Measurements from ENCODE around the gene IL1RAPL2.

The IL1RAPL2 gene

DNA sequence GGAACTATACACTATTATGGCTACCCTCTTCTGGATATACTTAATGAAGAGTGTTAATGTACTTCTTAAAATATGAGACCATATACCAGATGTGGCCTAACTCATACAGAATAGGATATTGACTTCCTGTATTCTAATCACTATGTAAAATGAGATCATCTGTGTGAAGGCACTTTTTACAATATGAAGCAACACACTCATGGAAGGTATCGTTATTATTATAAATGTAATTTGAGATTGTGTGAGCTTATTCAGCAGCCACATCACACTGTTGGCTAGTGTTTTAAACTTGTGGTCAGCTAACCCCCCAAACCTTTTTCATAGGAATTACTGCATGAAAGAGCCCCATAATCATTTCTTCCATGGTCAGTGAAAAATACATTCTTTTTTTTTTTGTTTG, 936.3 kb downstream of the IL1RAPL2 start:
- Histone ChIP-seq H3K9me3 (ENCODE audit: low read length) (no peaks in the 10 kb centered on the region), H3K4me1 (ENCODE audit: insufficient read depth, low read length) (no peaks in the 10 kb centered on the region), H3K27me3 (ENCODE audit: insufficient read depth, low read length) (no peaks in the 10 kb centered on the region), H3K36me3 (ENCODE audit: insufficient read depth, low read length) (no peaks in the 10 kb centered on the region), H3K4me3 (ENCODE audit: low read length) (no peak overlapping the region), H2AFZ (ENCODE audit: low read depth, low read length) (no peak overlapping the region)

GRCh38 chrX:105515561-105515960, 949.6 kb downstream of the IL1RAPL2 start:
- Histone ChIP-seq H3K36me3 (ENCODE audit: insufficient read depth, low read length) (no peaks in the 10 kb centered on the region), H3K9me3 (ENCODE audit: low read length) (no peaks in the 10 kb centered on the region), H3K27me3 (ENCODE audit: insufficient read depth, low read length) (no peaks in the 10 kb centered on the region), H2AFZ (ENCODE audit: low read depth, low read length) (no peak overlapping the region), H3K4me1 (ENCODE audit: insufficient read depth, low read length) (no peaks in the 10 kb centered on the region), H3K4me3 (ENCODE audit: low read length) (no peak overlapping the region)

DNA sequence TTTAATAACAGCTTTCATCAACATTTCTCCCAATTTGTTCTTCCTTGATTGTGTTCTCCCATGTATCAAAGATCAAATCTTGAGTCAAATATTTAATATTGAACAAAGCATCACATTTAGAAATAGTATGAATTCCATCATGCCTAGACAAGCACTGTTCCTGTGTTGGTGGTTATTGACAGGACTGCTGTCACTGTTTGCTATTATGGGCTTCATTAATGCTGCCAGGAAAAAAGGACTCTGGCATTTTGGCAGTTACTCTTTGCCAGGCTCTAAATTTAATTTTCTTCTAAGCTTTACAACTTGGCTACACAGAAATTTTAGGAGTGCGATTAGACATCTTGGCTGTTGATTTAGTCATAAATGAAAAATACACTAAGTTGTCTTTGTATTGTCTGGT, 960.4 kb downstream of the IL1RAPL2 start:
- no peak overlapping the region for H2AFZ ChIP-seq (ENCODE audit: low read depth, low read length)
- no peak overlapping the region for H3K4me3 ChIP-seq (ENCODE audit: low read length)
- peaks cover 2% of the 10 kb centered on the region for H3K27me3 ChIP-seq (ENCODE audit: insufficient read depth, low read length)
- no peaks in the 10 kb centered on the region for H3K4me1 ChIP-seq (ENCODE audit: insufficient read depth, low read length)
- no peaks in the 10 kb centered on the region for H3K9me3 ChIP-seq (ENCODE audit: low read length)
- H3K36me3 ChIP-seq (ENCODE audit: insufficient read depth, low read length), result no peaks in the 10 kb centered on the region

DNA sequence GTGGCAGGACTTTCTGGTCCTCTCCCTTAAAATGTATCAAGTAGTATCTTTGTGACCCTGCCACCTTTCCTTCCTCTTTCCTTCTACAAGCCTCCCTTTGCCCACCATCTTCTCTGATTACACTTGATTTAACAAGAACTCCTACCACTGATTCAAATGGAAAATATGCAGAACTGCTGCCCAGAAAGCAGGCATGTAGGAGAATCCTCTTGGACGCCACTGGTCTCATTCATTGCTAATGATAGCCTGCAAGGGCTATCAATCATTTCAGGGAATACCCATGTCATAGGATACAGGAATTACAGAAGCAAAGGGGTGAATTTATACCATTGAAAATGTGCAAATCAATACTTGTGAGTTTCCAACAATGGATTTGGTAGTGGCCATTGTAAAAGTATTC, 961.8 kb downstream of the IL1RAPL2 start:
- no peaks in the 10 kb centered on the region for H3K36me3 ChIP-seq (ENCODE audit: insufficient read depth, low read length)
- H3K9me3 ChIP-seq (ENCODE audit: low read length), result no peaks in the 10 kb centered on the region
- no peak overlapping the region for H3K4me3 ChIP-seq (ENCODE audit: low read length)
- no peaks in the 10 kb centered on the region for H3K4me1 ChIP-seq (ENCODE audit: insufficient read depth, low read length)
- H3K27me3 ChIP-seq (ENCODE audit: insufficient read depth, low read length), result peaks cover 2% of the 10 kb centered on the region
- no peak overlapping the region for H2AFZ ChIP-seq (ENCODE audit: low read depth, low read length)

DNA sequence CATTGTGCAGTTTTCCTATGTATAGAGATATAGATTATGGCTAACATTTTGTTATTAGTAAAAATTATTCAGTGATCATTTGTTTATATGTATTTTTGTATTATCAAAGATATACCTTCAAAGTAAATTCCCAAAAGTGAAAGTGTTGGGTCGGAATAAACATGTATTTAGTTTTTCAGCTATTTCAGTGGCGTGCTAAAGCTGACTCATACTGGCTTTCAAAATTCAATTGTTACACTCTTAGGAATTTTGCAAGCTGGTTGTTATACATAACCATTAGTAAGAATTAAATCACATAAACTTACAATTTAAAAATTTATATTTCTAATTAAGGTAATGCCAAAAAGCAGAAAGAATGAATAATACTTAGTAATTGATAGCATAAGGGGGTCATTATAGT, 968.0 kb downstream of the IL1RAPL2 start:
- Histone ChIP-seq H3K36me3 (ENCODE audit: insufficient read depth, low read length) (no peaks in the 10 kb centered on the region), H3K27me3 (ENCODE audit: insufficient read depth, low read length) (no peaks in the 10 kb centered on the region), H3K4me3 (ENCODE audit: low read length) (no peak overlapping the region), H3K9me3 (ENCODE audit: low read length) (no peaks in the 10 kb centered on the region), H2AFZ (ENCODE audit: low read depth, low read length) (no peak overlapping the region), H3K4me1 (ENCODE audit: insufficient read depth, low read length) (no peaks in the 10 kb centered on the region)

DNA sequence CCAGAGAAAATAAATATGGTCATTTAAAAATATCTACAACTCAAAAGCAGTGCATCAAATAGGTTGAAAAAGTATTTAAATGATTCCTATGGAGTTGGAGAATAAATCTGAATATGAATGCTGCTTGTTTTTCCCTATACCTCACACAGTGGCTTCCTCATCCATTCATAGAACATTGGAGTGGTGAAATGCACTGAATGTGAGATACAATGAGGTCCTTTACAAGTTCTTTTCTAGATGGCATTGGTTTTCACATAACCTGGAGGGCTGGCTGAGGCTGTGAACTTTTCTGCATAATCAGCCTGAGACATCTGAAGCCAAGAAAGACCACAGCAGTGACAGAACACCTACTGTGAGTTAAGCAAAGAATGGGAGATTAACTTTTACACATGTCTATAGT, 977.3 kb downstream of the IL1RAPL2 start:
- H2AFZ ChIP-seq (ENCODE audit: low read depth, low read length), result no peak overlapping the region
- H3K4me1 ChIP-seq (ENCODE audit: insufficient read depth, low read length), result no peaks in the 10 kb centered on the region
- no peaks in the 10 kb centered on the region for H3K9me3 ChIP-seq (ENCODE audit: low read length)
- no peaks in the 10 kb centered on the region for H3K27me3 ChIP-seq (ENCODE audit: insufficient read depth, low read length)
- no peaks in the 10 kb centered on the region for H3K36me3 ChIP-seq (ENCODE audit: insufficient read depth, low read length)
- H3K4me3 ChIP-seq (ENCODE audit: low read length), result no peak overlapping the region

DNA sequence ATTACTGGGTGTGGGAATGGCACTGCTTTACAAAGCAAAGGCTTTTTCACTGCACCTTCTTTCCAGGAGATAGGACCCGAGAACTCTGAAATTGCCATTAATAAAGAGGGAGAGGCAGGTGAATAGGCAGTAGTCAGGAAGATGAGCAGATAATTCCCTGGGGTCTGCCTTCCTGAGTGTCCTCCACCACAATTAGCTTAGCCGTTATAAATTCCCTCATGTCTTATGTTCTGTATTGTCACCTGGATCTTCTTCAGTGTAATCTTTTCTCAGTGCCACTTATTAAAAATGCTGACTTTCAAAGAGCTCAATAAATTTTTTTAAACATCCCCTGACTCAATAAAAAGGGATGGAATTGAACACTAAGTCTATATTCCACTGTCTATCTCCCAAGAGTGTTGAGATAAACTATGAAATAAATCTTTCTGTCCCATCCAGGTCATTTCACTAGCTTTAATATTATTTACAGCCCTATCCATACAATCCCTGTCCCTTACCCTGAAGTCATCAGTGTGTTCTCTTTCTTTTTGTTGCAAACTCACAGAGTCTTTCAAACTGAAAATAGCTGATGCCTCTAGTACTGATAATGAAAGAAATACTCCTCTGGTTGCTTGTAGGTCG, 984.2 kb downstream of the IL1RAPL2 start:
- Histone ChIP-seq H3K4me1 (ENCODE audit: insufficient read depth, low read length) (no peaks in the 10 kb centered on the region), H3K36me3 (ENCODE audit: insufficient read depth, low read length) (no peaks in the 10 kb centered on the region), H3K4me3 (ENCODE audit: low read length) (no peak overlapping the region), H3K9me3 (ENCODE audit: low read length) (no peaks in the 10 kb centered on the region), H3K27me3 (ENCODE audit: insufficient read depth, low read length) (no peaks in the 10 kb centered on the region), H2AFZ (ENCODE audit: low read depth, low read length) (no peak overlapping the region)

DNA sequence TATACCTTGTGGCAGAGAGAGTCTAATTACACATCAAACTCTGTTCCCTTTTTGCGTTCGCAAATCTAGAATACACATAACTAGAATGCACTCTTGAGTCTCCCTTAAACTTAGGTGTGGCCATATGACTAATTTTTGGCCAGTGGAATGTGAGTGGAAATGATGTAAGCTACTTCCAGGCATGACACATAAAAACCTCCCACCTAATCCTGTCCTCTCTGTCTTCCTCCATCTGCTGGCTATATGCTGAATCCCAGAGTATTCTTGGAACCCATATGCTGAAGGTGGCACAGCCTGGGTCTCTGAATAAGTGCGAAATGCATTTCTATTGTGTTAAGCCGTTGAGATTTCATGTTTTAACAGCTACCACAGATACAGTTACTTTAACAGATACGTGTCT, 986.4 kb downstream of the IL1RAPL2 start:
- H3K4me1 ChIP-seq (ENCODE audit: insufficient read depth, low read length), result no peaks in the 10 kb centered on the region
- no peak overlapping the region for H2AFZ ChIP-seq (ENCODE audit: low read depth, low read length)
- no peak overlapping the region for H3K4me3 ChIP-seq (ENCODE audit: low read length)
- no peaks in the 10 kb centered on the region for H3K9me3 ChIP-seq (ENCODE audit: low read length)
- H3K36me3 ChIP-seq (ENCODE audit: insufficient read depth, low read length), result no peaks in the 10 kb centered on the region
- no peaks in the 10 kb centered on the region for H3K27me3 ChIP-seq (ENCODE audit: insufficient read depth, low read length)

GRCh38 chrX:105553118-105553517, 987.1 kb downstream of the IL1RAPL2 start:
- Histone ChIP-seq H3K36me3 (ENCODE audit: insufficient read depth, low read length) (no peaks in the 10 kb centered on the region), H3K4me1 (ENCODE audit: insufficient read depth, low read length) (no peaks in the 10 kb centered on the region), H3K27me3 (ENCODE audit: insufficient read depth, low read length) (no peaks in the 10 kb centered on the region), H3K9me3 (ENCODE audit: low read length) (no peaks in the 10 kb centered on the region), H3K4me3 (ENCODE audit: low read length) (no peak overlapping the region), H2AFZ (ENCODE audit: low read depth, low read length) (no peak overlapping the region)

DNA sequence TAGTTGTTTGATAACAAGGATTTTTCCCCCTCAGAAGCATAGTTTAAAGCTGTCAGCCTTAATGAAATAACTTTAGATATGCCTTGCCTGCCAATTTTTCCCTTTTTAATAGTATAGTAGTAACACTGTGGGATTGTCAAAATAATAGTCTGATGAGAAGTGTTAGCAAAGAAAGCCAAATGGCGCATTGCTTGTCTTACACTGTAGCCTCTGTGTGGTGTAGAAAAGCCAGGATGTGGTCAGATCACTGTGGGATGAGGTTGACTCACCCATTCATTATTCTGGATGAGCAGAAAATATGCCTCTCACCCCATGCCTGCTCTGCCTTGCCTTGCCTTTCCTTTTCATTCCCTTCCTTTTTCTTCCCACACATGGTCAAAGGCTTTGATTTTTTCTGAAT, 998.5 kb downstream of the IL1RAPL2 start:
- Histone ChIP-seq H3K27me3 (ENCODE audit: insufficient read depth, low read length) (no peaks in the 10 kb centered on the region), H3K4me3 (ENCODE audit: low read length) (no peak overlapping the region), H3K36me3 (ENCODE audit: insufficient read depth, low read length) (no peaks in the 10 kb centered on the region), H2AFZ (ENCODE audit: low read depth, low read length) (no peak overlapping the region), H3K9me3 (ENCODE audit: low read length) (no peaks in the 10 kb centered on the region), H3K4me1 (ENCODE audit: insufficient read depth, low read length) (no peaks in the 10 kb centered on the region)

DNA sequence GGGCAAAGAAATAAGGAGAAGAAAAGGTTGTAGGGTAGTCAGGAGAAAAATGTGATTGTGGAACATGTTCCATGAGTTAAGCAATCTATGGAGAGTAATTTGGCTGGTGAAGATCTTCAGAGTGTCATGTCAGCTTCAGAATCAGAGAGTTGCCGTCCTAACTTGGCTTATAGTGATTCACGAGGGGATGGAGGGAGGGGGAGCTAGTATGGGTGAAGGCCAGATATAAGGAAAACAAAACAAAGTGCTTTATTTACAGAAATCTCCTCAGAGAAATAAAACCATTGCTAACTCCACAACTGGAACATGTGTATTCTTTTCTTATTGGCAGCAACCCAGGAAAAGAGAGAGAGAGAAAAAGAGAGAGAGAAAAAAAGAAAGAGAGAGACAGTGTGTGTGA, 999.9 kb downstream of the IL1RAPL2 start:
- no peaks in the 10 kb centered on the region for H3K9me3 ChIP-seq (ENCODE audit: low read length)
- H3K27me3 ChIP-seq (ENCODE audit: insufficient read depth, low read length), result no peaks in the 10 kb centered on the region
- H3K4me1 ChIP-seq (ENCODE audit: insufficient read depth, low read length), result no peaks in the 10 kb centered on the region
- no peaks in the 10 kb centered on the region for H3K36me3 ChIP-seq (ENCODE audit: insufficient read depth, low read length)
- no peak overlapping the region for H3K4me3 ChIP-seq (ENCODE audit: low read length)
- H2AFZ ChIP-seq (ENCODE audit: low read depth, low read length), result no peak overlapping the region

DNA sequence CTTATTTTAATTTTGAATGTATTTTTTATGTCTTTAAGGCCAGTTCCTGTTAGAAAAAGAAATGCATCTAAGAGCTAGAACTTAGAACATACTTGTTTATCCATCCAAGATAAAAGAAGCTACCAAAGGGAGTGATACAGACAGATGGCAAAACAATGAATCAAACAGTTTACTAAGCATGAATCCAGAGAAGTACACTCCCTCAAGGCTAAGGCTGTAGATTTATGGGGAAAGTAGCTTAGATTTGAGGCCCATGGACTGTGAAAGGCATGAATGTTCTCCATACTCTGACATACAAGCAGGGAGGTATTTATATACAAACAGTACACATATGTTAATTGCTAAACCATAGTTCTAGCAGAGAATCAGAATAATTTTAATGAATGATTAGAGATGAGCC, 1001.1 kb downstream of the IL1RAPL2 start:
- Histone ChIP-seq H3K4me3 (ENCODE audit: low read length) (no peak overlapping the region), H3K36me3 (ENCODE audit: insufficient read depth, low read length) (no peaks in the 10 kb centered on the region), H3K9me3 (ENCODE audit: low read length) (no peaks in the 10 kb centered on the region), H2AFZ (ENCODE audit: low read depth, low read length) (no peak overlapping the region), H3K27me3 (ENCODE audit: insufficient read depth, low read length) (no peaks in the 10 kb centered on the region), H3K4me1 (ENCODE audit: insufficient read depth, low read length) (no peaks in the 10 kb centered on the region)

GRCh38 chrX:105608745-105609144, 1042.7 kb downstream of the IL1RAPL2 start:
- no peaks in the 10 kb centered on the region for H3K9me3 ChIP-seq (ENCODE audit: low read length)
- no peaks in the 10 kb centered on the region for H3K4me1 ChIP-seq (ENCODE audit: insufficient read depth, low read length)

DNA sequence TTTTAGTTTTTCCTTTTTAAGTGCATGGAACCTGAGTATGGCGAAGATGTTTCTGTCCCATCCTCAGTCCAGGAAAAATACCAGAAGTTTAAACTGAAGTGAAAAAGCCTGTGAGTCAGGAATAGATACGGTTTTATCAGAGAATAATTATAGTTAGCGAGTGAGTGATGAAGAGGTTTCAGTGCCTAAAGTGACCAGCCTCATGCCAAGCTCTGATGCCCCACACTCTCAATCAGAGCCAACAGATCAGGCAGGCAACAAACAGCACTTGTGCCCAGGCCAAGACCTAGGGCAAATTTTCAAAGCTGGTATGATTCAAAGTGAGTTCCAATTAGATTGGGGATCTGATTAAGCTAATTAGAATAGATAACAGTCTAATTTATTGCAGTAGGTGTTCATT, 1043.5 kb downstream of the IL1RAPL2 start:
- Histone ChIP-seq H3K4me1 (ENCODE audit: insufficient read depth, low read length) (no peaks in the 10 kb centered on the region), H3K9me3 (ENCODE audit: low read length) (no peaks in the 10 kb centered on the region), H3K36me3 (ENCODE audit: insufficient read depth, low read length) (no peaks in the 10 kb centered on the region), H3K4me3 (ENCODE audit: low read length) (no peak overlapping the region), H2AFZ (ENCODE audit: low read depth, low read length) (no peak overlapping the region), H3K27me3 (ENCODE audit: insufficient read depth, low read length) (no peaks in the 10 kb centered on the region)

More at GRCh38 chrX:105608745-105609144, 1042.7 kb downstream of the IL1RAPL2 start:
- Histone ChIP-seq H3K27me3 (ENCODE audit: insufficient read depth, low read length) (no peaks in the 10 kb centered on the region), H3K36me3 (ENCODE audit: insufficient read depth, low read length) (no peaks in the 10 kb centered on the region), H3K4me3 (ENCODE audit: low read length) (no peak overlapping the region), H2AFZ (ENCODE audit: low read depth, low read length) (no peak overlapping the region)

Data from neuron (in vitro differentiated cells).